ENCODE results near the gene FAM120AOS.

DNA sequence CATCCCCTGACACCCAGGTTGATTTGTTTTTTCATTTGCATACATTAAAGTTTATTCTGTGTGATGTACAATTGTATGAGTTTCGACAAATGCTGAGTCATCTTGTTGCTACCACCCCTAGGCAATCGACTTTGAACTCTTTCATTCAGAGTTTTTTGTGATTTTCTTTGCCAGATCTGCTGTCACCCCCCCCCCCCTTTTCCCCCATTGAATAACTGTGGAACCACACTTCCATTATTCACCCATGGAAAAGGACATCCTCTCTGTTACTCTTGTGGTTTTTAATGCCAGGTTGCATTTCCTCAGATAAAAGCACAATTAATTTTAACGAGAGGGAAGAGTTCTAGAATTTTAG is 13.7 kb upstream of the FAM120AOS start:
- TF ChIP-seq, protein P1, sequence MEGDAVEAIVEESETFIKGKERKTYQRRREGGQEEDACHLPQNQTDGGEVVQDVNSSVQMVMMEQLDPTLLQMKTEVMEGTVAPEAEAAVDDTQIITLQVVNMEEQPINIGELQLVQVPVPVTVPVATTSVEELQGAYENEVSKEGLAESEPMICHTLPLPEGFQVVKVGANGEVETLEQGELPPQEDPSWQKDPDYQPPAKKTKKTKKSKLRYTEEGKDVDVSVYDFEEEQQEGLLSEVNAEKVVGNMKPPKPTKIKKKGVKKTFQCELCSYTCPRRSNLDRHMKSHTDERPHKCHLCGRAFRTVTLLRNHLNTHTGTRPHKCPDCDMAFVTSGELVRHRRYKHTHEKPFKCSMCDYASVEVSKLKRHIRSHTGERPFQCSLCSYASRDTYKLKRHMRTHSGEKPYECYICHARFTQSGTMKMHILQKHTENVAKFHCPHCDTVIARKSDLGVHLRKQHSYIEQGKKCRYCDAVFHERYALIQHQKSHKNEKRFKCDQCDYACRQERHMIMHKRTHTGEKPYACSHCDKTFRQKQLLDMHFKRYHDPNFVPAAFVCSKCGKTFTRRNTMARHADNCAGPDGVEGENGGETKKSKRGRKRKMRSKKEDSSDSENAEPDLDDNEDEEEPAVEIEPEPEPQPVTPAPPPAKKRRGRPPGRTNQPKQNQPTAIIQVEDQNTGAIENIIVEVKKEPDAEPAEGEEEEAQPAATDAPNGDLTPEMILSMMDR (IDR thresholded peaks at IDR 0.05), result no peak
- no peak for TF ChIP-seq POLR2A (IDR thresholded peaks at IDR 0.05)

Data from lower leg skin (tissue), 3 donors.